Left lobe of liver (tissue), 2 donors: Measurements from ENCODE around the gene DOK1. TPM values are rescaled to one million over a fixed set of nuclear protein-coding genes. Genes with fewer than 3 reads are reported as not detected.
"Not testable (repeated sequence)": the region's sequence is repeated elsewhere in the genome, so short reads cannot be mapped to it uniquely, and the experiment has no call there.

ENCODE experiments used
- ATAC-seq: fragments of 200-7000 bp; cut with Tn5 transposase; one replicate; pipeline ENCODE4 v1.9.1; 2020; ENCODE audit warnings: mild to moderate bottlenecking, moderate library complexity
- DNase-seq: peaks from one replicate; pipeline ENCODE4 v3.0.0-alpha.2; 2020; ENCODE audit warnings: low spot score
- total RNA-seq: library from RNA; stranded (reverse); gene quantifications from one replicate; pipeline ENCODE4 v1.2.1, GENCODE V29; 2021
- donor health status: DM: no; HTN: no; CAD: no; lungs with moderate emphysema.
- donor health status: DM: no; HTN: yes; CAD: no.

The DOK1 gene
- total RNA-seq, 1 donor from 2014 or later: 2.8 TPM

DNA sequence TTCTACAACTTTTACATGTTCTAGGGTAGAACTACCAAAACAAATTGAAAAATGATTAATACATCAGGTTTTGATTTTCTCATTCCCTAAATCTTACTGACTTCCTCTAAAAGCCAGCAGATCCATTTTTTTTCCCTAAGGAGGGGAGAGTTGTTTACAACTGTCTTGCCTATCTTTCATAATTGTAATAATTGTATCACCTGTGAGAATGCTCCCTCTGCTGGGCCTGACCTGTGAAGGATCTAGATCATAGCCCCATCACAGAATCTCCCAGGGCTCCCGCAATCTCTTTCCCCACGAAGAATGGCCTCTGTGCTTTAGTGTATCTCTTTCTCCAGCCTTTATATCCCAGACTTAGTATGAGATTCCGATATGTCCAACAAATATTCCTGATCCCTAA, 9.9 kb upstream of the DOK1 start:
- ATAC-seq (peak; percentile 36), DNase-seq (no peak)

DNA sequence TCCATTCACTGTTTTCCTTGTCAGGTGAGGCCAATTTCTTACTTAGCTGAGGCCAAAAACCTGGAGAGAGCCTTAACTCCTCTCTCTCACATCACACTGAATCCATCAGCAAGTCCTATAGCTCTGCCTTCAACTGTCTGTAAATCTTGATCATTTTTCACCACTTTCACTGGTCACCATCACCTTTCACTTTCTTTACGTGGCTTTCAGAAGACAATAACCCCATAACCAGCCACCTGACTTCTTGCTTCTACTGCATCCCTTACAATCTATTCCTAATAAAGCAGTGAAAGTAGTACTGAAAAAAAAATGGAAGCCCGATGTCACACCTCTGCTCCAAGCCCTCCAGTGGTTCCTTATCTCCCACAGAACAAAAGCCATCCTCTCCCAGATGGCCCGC, 8.5 kb upstream of the DOK1 start:
- ATAC-seq: no peak
- DNase-seq: no peak

DNA sequence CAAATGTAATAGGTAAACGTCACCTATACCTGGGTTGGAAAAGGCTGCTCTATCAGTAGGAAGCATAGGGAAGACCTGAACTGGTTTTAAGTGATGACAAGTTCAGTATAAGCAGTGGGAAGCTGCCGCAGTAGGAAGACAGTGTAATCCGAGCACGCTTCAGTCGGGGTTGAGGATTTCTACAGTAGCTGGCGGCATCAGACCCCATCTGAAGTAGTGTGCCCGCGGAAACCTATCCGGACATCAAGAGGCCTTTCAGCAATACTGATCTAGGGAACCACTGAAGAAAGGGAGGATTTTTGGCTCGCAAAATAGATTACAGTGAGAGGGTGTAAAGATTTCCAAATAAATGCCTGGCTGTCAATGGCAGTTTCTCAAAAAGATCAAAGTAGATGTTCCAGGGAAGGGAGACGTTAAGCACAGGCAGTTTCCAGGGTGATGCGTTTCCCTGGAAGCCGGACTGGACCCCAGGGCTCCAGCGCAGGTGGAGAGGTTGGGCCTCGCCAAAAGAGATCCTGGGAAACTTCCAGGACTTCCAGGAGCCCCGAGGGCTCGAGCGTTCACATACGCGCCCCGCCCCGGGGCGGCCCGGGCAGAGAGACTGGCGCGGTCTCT, 6.1 kb upstream of the DOK1 start:
- DNase-seq (peak; percentile 32), ATAC-seq (no peak)

DNA sequence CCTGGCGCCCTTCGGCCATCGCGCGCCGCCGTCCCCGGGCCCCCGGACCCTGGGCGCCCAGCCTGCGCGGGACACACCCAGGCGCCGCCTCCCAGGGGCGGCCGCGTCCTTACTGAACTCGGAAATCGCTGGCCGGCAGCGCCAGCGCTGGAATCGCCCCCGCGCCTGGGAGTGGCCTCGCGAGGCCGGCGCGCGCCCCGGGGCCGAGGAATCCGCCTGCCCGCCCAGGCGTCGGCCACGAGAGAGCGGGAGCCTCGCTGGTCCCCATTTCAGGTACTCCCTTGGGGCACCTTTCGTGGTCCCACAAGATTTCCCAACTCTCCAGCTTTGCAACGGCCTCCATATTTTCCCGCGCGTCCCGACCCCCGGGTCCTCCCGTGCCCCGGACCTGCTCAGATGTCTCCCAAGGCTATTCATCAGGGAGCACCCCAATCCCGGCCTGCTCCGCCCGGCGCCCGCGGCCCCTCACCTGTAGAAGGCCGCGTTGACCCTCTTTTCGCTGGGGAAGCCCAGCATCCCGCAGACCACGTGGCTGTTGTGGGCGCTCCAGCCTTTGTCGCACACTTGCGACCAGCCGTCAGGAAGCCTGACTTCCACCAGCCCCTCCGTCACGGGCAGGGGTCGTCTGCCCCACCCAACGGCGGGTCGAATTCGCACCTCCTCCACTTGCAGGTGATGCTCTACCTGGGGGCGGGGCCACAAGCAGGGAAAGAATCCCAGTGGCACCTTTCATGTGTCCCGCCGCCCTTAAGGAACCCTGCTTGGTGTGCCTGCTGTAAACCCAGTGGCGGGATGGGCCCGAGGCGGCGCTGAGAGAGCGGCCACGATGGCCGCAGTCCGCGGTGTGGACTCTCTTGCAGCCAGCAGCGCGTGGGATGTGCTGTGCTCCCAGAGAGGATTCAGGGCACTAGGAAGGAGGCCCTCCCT, 5.4 kb upstream of the DOK1 start:
- peak; percentile 92 for ATAC-seq
- DNase-seq: peak; percentile 65

DNA sequence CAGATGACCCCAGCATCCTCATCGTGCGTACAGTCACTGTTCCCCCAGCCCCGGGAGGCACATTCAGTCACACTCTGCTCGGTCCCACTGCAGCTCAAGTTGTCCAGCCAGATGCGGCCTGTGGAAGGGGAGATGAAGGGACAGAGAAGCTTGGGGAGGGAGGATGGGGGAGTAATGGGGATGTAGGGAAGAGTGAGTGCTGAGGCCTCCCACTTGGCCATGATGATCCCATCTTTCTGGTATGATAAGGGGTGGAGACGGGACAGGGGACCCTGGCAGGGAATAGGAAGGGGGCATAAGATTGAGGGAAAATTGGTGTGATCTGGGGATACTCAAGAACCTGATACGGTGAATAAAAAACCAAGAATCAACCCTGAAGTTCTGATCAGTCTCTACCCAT, 4.3 kb upstream of the DOK1 start:
- ATAC-seq: no peak
- DNase-seq: no peak

DNA sequence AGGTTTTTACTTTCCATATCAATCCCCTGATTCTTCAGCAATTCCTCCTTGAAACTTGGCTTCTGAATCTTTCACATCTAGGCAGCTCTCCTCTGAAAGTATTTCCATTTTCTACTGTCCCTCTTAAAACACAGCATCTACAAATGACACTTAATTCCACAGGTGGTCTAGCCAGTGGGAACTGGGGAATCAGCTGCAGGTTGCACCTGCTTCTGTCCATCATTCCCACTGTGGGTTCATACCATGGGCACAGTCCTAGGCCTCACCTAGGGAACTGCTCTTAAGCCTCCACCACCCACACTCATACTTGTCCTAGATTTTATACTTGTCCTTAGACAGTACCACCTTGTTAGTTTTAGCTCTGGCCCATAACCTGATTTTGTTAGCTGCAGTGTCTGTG, 3.0 kb upstream of the DOK1 start:
- ATAC-seq (no peak), DNase-seq (no peak)

DNA sequence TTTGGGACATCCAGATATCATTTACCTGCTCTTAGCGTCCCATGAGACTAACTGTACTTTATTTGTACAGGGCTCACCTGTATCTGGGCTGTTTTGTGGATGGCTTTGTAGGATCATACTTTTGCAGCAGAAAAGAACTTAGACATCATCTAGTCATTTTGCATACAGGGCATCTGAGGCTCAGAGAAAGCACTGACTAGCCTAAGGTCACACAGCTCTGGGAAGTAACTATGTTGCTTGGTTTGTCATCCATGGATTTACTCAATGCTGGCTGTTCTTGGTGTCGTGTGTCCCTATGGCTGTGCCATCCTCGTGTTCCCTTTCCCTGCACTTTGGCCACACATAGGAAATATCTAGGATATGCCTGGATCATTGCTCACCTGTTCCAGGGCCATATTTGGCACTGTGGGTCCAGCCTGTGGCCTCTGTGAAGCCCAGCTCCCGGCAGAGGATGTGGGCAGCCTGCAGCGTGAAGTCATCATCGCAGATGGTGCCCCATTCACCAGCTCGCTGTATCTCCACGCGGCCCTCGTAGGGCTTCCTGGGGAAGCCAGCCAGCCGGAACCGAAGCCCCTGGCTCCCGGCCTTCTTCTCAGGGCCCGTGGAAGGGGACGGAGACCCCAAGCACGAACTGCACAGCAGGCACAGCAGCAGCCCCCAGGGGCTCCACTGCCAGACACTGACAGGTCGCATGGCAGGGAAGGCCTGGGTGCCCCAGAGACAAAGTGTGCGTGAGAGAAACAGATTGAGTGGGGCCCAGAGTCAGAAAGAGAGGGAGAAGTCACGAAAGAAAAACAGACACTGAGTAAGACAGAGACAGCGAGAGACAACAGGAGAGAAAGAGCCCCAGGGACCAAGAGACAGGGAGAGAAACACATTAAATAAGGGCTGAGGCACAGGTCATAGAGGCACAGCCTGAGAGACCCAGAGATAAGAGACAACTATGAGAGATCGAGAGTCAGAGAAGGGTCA, 2.3 kb upstream of the DOK1 start:
- DNase-seq (no peak), ATAC-seq (no peak)

DNA sequence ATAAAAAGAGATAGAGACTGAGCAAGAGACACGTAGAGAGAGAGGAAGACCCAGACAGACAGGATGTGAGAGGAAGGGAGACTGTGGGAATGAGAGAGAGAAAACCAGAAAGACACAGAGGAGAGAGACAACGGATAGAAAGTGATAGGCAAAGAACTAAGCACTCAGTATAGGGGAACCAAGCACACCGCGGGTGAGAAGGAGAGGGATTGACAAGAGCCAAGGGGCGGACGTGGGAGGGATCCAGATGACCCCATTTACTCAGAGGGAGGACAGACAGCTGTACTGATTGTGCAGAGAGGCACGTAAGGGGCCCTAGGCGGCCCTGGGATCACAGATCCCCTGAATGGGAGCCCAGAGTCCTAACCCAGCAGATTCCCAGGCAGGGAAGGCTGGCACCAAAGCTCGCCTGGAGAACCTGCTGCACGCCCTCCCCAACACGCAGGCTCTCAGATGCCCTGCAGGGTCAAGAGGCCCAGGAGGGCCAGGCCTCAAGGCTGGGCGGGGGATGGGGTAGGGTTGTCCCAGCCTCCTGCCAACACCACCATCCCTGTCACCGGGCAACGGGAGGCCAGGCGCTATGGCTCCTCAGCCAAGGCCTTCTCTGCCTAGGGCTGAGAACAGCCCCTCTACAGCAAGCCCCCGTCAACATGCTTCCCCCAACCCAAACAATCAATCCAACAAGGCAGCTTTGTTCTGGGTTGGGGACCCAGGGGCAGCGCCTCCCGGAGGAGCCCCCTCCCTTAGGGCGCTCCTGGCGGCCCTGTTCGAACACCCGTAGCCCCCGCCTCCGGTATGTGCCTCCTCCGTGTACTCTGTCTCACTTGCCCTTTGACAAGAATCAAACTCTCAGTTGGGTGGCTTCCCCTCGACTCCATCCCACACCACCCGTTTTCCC, 1.4 kb upstream of the DOK1 start:
- DNase-seq (no peak), ATAC-seq (no peak)

DNA sequence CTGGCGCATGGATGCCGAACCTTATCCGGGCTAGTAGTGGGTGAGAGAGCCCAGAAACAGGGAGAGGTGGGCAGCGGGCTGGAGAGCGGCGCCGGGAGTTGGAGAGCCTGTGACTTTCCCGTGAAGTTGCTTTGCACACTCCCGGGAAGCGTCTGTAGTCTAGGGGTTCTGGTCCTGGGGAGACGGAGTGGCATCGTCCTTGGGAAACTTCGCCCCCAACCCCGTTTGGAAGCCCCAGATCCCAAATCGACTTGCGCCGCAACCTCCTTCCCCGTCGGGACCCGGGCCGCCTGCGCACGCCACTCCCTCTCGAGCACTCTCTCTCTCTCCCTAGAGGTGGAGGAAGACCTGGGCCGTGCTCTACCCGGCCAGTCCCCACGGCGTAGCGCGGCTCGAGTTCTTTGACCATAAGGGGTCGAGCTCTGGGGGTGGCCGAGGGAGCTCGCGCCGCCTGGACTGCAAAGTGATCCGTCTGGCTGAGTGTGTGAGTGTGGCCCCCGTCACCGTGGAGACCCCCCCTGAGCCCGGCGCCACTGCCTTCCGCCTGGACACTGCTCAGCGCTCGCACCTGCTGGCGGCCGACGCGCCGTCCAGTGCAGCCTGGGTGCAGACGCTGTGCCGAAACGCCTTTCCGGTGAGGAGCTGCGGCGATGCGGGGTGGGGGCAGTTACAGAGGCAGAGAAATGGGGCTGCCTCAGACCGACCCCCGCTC, 456 bp downstream of the DOK1 start:
- DNase-seq: peak; percentile 55
- peak; percentile 49 for ATAC-seq

DNA sequence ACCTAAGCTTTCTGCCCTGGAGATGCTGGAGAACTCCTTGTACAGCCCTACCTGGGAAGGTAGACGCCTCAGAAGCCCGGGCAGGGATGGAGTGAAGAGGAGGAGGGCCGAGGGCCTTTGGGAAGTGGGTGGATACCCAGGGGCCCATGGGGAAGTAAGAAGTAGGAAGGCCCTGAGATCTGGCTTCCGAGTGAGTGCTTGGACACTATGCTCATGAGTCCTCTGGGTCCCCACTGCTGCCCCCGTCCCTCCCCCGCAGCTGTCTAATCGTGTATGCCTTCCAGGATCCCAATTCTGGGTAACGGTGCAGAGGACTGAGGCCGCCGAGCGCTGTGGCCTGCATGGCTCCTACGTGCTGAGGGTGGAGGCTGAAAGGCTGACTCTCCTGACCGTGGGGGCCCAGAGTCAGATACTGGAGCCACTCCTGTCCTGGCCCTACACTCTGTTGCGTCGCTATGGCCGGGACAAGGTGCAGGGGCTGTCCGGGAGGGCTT, 1.1 kb downstream of the DOK1 start:
- ATAC-seq (peak; percentile 8), DNase-seq (no peak)

DNA sequence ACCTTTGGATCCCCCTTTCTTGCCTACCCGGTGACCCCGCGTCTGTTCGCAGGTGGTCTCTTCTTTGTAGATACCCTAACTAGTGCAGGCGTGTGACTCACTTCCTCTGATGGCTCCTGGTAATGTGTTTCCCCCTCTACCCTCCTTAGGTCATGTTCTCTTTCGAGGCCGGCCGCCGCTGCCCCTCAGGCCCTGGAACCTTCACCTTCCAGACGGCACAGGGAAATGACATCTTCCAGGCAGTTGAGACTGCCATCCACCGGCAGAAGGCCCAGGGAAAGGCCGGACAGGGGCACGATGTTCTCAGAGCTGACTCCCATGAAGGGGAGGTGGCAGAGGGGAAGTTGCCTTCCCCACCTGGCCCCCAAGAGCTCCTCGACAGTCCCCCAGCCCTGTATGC, 1.6 kb downstream of the DOK1 start:
- DNase-seq: no peak
- ATAC-seq: no peak

DNA sequence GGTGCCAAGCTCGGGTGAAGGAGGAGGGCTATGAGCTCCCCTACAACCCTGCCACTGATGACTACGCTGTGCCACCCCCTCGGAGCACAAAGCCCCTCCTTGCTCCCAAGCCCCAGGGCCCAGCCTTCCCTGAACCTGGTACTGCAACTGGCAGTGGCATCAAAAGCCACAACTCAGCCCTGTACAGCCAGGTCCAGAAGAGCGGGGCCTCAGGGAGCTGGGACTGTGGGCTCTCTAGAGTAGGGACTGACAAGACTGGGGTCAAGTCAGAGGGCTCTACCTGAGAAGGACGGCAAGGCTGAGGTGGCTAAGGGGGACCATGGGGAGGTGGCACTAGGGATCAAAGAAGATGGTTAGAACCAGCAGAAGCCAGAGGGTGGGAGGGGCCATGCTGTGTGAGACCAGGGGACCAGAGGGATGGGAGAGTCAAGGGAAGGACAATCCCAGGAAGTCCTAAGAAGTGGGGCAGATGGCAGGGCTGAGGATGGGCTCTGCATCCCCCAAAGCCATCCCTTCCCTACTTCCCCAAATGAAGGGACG, 2.4 kb downstream of the DOK1 start:
- DNase-seq: no peak
- no peak for ATAC-seq

DNA sequence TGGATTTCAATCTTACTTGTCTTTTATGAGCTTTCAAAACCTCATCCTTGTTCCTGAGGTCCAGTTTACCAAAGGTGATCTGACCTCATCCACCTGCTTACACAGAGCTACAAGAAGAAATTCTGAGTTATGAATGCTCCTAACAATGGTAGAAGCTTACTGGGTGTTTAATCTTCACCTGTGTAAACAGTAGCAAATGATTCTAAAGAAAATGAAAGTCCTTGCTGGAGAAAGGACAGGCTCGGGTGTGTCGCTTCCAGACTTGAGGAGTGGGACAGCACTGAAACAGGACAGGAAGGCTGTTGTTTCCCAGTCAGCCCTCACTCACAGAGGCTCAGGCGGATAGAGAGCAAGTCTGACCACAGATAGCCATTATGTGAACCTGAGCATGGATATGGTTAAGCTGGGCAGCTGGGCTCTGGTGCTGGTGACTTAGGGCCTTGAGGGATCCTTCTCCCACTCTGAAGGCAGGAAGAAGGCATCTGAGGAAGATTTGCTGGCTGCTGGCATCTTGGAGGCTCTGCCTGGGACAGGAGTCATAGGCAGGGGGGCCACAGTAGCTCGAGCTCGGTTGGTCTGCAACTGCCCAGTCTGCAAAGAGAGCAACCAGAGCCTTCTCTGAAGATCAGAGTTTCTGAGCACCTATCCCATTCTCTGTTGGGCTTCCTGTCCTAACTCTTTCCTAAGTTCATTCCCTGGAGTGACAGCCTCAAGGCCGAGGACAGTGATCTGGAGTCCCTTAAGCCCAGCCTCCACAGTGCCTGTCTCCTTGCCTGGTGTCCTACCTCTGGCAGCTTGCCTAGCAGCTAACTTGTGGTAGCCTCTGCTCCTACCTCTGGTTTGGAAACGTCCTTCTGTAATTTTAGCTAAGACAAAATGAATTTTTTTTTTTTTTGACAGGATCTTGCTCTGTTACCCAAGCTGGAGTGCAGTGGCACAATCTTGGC, 4.0 kb downstream of the DOK1 start:
- no peak for ATAC-seq

DNA sequence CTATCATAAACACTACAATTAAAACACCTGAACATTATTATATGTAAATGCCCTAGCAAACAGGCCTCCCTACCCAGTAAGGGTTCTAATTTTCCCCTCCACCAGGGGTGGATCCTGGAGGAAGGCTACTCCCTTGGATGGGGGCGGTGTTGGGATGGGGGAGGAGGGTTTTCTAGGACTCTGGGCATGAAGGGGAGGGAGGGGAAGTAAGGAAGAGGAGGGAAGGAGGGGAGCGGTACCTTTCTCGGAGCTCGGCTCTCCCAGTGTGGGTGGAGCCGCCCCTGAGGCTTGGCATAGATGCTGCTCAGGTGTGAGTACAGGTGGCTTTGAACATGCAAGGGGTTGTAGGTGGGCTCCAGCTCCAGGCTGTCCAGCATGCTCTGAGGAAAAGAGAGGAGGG, 5.4 kb downstream of the DOK1 start:
- no peak for ATAC-seq
- no peak for DNase-seq

More for the DNA sequence above, 4.0 kb downstream of the DOK1 start:
- no peak for DNase-seq

DNA sequence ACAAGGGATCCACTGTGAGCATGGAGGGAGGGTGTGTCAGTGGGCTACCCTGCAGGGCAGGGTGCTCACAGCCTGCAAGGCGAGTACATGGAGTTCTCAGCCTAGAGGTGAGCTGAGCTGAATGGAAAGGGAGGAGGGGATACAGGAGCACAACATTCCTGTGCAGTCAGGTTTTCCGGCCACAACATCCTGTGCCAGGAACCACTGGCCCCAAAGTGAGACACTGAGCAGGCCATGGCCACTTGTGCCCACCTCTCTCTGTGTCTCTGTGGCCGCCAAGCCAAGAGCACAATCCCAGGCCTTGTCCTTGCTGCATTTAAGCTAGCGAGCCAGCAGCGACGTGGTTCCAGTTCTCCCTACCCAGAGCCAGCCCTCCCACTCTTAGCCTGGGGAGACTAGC, 6.1 kb downstream of the DOK1 start:
- DNase-seq: no peak
- ATAC-seq: no peak

DNA sequence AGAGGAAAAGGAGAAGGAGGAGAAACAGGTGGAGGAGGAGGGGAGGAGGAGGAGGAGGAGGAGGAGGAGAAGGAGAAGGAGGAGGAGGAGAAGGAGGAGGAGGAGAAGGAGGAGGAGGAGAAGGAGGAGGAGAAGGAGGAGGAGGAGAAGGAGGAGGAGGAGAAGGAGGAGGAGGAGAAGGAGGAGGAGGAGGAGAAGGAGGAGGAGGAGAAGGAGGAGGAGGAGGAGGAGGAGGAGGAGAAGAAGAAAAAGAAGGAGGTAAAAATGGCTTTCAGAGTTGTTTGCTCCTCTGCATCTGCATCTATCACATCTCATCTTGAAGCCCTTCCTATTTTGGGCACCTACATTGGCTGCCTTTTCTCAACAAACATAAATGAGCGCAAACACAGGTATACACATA, 6.5 kb downstream of the DOK1 start:
- not testable (repeated sequence) for ATAC-seq, DNase-seq

DNA sequence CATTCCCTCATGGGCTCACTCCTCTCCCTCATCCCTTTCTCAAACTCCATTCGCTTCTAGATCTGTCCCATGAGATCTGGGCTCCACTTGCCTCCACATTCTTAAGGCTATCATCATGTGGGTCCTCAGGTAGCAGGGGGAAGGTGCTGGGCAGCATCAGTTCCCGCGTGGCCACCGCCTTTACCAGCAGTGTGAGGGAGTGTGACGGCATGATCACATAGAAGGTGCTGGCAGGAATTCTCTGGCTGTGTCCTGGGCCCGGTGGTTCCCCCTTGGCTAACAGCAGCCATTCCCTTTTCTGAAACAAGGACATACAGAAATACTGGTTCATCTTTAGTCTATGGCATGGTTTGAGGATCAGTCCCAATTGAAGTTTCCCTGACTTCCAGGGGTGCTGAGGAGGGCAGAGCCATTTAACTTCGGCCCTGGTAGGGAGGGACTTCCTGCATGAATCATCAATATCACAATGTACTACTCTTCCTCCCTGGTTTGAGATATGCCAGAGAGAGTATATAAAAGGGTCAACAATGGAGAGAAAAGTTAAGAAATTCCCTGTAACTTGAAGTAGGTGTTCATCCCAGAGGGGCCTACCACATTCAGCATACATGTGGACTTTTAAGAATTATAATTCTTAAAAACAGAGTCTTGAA, 7.7 kb downstream of the DOK1 start:
- ATAC-seq (no peak), DNase-seq (no peak)
